IPS-18c (cell line): ENCODE measurements around the gene MAOA.
"Not testable (repeated sequence)": the region's sequence is repeated elsewhere in the genome, so short reads cannot be mapped to it uniquely, and the experiment has no call there.

Source experiments
- H3K4me3 ChIP-seq: 2 replicates; pipeline ENCODE4 v1.7.0; 2013; ENCODE audit warnings: low read depth, mild to moderate bottlenecking, low read length, moderate library complexity; ENCODE audit not compliant: insufficient read depth
- H3K9me3 ChIP-seq: one replicate; pipeline ENCODE4 v1.6.1; 2013; ENCODE audit warnings: mild to moderate bottlenecking, low read length, moderate library complexity; ENCODE audit not compliant: control insufficient read depth, insufficient read depth

Gene MAOA

DNA sequence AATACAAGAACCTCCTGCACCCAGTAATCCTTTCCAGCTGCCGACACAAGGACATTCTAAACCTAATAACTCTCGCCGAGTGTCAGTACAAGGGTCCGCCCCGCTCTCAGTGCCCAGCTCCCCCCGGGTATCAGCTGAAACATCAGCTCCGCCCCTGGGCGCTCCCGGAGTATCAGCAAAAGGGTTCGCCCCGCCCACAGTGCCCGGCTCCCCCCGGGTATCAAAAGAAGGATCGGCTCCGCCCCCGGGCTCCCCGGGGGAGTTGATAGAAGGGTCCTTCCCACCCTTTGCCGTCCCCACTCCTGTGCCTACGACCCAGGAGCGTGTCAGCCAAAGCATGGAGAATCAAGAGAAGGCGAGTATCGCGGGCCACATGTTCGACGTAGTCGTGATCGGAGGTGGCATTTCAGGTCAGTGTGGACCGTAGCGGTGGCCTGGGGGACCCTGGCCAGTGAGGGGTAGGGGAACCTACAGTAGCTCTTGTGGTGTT is at the start of gene MAOA:
Gene MAOA (plus strand): TSS at position 295 of the 490 bp plus-strand sequence. CDS start 43 bp downstream, at position 338.
- Histone ChIP-seq H3K4me3 (peak within 1 kb of the TSS; percentile 64), H3K9me3 (no peaks in the 10 kb centered on the region)

DNA sequence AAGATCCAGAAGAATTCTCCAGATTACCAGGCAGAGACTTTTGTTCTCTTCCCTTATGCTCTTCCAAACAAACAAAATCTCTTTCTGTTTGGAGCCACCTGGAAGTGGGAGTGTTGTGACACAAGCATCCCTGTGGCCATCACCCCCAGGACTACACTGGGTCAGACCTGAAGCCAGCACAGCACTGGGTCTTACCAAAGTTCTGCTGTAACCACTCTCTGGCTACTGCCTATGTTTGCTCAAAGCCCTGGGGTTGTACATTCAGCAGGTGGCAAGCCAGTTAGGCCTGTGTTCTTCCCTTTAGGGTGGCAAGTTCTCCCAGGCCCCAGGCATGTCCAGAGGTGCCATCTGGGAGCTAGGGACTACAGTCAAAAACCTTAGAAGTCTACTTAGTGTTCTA is 43.7 kb upstream of the MAOA start:
- no peak overlapping the region for H3K4me3 ChIP-seq
- H3K9me3 ChIP-seq: peaks cover 7% of the 10 kb centered on the region

- Histone ChIP-seq H3K4me3 (no peak overlapping the region), H3K9me3 (peaks cover 5% of the 10 kb centered on the region)
Measured at GRCh38 chrX:43615660-43616059, 40.4 kb upstream of the MAOA start.

DNA sequence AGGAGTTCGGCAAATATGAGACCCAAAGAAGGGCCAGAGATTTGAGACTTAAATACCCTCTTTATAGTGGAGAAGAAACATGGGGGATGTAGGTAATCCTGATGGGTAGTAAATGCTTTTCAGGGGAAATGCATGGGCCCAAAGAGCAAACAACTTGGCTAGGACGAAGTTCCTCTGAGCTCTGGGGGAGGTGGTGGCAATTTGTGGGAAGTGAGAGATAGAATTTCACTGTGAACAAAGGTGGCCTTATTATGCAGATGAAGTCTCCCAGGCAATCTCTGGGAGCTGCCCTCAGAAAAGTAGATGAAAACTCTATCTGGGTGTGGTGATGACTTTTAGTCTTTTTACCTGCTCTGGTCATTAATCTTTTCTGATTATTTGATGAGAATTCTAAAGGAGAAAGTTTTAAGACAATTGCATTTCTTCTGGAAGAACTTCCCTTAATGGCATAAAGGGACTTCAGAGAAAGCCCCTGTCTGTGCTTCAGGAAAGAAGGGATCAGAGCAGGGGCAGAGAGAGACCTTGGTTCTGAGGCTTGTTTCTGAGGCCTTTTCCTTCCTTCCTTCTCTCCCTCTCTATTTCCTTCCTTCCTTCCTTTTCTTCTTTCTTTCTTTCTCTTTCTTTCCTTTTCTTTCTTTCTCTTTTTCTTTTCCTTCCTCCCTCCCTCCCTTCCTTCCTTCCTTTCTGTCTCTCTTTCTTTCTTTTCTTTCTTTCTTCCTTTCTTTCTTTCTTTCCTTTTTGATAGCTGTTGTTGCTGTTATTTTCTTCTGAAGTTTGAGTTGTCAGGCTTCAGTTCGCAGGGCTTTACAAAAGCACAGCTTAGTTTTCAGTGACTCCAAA is 37.5 kb upstream of the MAOA start:
- Histone ChIP-seq H3K9me3 (no peaks in the 10 kb centered on the region), H3K4me3 (peak overlapping the region; percentile 5; the same call in 1 of the 2 replicates)

DNA sequence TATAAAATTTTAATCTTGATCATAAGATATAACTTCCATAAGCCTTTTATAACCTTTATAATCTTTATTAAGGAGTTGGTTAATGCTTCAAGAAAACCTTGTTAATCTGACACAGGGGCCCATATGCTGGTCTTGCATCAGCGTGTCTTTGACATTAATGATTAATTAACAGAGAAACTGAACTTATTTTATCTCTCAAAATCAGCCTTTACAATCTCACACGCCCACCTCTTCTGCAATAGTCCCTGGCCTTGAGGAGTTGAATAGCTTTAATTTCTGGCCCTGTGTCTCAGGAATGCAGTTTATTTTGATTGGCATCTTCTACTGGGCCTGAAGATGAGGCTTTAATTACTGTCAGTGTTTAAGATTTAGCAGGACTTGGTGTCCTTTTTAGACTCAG is 36.2 kb upstream of the MAOA start:
- not testable (repeated sequence) for H3K9me3 ChIP-seq, H3K4me3 ChIP-seq

DNA sequence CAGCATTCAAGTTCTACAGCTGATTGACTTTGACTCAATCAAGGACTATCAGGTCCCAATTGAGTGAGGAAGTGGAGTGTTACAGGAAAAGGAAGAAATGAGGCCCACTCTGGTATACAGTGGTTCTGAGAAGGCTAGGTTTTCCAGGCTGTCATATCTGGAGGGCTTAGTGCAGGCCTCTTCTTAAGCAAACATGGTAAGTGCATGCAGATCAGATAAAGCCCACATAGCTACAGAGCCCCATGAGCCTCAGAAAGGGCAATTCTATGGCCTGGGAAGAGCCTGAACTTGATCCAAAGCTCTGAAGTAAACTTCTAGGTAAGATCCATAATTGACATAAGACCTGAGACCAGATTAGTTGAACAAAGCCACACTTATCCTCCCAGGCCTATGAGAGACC is 29.0 kb upstream of the MAOA start:
- Histone ChIP-seq H3K9me3 (no peaks in the 10 kb centered on the region), H3K4me3 (no peak overlapping the region)

DNA sequence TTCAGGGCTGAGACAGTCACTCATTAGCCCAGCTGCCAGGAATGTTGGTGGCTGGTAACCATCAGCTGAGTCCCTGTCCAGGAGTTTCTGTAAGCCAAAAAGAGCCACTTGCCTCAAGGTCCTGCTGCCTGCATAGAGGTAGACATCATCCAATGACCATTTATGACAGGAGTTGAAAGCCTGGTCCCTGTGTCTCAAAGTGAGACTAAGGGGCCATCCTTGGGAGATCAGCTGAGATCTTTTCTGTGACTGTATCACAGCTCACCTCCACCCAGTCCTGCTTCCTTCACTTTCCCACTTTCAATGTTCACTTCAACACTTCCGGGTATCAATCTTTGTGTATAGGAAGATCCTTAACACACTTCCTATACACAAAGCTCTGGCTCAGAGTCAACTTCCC is 28.4 kb upstream of the MAOA start:
- H3K4me3 ChIP-seq: no peak overlapping the region

GRCh38 chrX:43629229-43629628 is 26.9 kb upstream of the MAOA start:
- no peaks in the 10 kb centered on the region for H3K9me3 ChIP-seq
- no peak overlapping the region for H3K4me3 ChIP-seq

More for the DNA sequence above, 28.4 kb upstream of the MAOA start:
- no peaks in the 10 kb centered on the region for H3K9me3 ChIP-seq

DNA sequence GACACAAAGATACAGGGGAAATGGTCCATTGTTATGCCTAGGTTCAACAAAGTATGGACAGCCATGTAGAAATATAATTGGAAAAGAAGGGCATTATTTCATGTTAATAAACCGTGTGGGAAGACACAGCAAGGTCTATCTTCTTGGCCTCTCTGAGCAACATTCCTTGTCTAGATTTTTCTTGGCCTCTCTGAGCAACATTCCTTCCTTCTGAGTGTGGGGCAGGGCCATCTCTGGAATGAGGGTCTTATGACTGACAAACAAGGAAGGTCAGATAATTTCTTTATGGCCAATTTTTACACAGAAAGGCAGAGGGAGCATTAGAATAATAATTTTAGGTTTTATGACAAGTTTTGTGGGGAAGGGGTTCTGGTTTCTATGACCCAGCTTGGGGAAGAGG is 24.3 kb upstream of the MAOA start:
- no peak overlapping the region for H3K4me3 ChIP-seq
- no peaks in the 10 kb centered on the region for H3K9me3 ChIP-seq

DNA sequence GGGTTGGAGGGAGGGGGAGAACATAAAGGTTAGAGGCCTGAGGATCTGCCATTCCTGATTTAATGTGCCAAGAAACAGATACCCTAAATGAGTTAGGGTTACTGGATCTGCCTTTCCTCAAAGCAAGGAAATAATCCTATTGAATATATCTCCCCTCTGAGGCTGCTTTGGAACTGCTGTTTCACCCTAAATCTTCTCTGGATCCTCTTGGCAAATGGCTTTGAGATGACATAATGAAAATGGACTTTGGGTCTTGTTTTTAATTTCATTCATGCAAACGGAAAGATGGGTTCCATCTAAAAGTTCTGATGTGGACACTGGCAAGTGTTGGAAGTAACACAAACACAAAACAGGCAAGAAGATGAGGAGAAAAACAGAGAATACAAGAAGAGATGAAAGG is 23.0 kb upstream of the MAOA start:
- Histone ChIP-seq H3K9me3 (no peaks in the 10 kb centered on the region), H3K4me3 (no peak overlapping the region)

- no peak overlapping the region for H3K4me3 ChIP-seq
Measured at GRCh38 chrX:43633757-43634156, 22.3 kb upstream of the MAOA start.

GRCh38 chrX:43640482-43640881 is 15.6 kb upstream of the MAOA start:
- Histone ChIP-seq H3K4me3 (no peak overlapping the region), H3K9me3 (no peaks in the 10 kb centered on the region)

More at GRCh38 chrX:43633757-43634156, 22.3 kb upstream of the MAOA start:
- no peaks in the 10 kb centered on the region for H3K9me3 ChIP-seq

DNA sequence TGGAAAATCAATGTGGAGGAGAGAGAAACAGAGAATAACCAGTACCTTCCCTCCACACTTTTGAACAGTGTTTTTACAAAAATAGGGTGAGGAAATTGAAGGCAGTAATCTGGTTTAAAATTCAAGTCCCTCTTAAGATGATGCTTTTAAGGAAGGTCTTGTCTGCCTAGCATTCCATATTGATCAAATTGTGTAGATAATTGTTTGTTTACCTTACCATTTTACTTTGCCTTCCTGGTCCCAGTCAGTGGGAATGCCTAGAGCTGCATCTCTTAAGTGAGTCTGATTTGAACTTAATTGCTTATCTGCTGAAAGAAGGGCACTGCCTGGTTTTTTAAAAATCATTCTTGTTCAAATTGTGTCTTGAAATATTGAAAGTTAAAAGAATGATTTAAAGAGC is 14.4 kb upstream of the MAOA start:
- Histone ChIP-seq H3K9me3 (no peaks in the 10 kb centered on the region), H3K4me3 (no peak overlapping the region)

DNA sequence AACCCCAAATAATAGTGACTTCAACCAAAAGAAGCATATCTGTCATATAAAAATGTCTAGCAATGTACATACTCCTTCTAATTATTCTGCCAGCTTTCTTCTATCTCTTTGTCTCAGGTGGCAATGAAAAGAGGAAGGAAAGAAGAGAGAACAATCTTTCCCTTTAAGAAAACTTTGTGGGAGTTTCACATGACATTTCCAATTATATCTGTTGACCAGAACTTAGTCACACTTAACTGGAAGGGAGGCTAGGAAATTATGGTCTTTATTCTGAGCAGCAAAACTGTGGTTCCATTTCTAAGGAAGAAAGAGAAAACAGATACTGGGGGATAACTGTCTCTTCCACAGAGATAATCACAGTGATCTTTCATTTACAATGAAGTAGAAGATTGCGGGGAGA is 12.9 kb upstream of the MAOA start:
- no peak overlapping the region for H3K4me3 ChIP-seq
- no peaks in the 10 kb centered on the region for H3K9me3 ChIP-seq

DNA sequence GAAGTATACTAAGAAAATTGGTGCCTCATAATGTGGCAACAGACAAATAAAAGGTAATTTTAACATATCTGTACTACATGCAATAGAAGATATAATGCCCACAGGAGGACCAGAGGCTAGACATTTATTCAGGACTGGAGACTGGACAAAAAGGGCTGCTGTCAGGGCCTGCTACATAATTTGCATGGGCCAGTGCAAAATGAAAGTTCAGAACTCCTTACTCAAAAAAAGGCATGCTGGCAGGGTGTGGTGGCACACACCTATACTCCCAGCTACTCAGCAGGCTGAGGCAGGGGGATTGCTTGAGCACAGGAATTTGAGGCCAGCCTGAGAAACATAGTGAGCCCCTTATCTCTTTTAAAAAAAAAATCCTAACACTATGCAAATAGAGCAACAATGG is 12.4 kb upstream of the MAOA start:
- H3K4me3 ChIP-seq: no peak overlapping the region
- H3K9me3 ChIP-seq: no peaks in the 10 kb centered on the region

DNA sequence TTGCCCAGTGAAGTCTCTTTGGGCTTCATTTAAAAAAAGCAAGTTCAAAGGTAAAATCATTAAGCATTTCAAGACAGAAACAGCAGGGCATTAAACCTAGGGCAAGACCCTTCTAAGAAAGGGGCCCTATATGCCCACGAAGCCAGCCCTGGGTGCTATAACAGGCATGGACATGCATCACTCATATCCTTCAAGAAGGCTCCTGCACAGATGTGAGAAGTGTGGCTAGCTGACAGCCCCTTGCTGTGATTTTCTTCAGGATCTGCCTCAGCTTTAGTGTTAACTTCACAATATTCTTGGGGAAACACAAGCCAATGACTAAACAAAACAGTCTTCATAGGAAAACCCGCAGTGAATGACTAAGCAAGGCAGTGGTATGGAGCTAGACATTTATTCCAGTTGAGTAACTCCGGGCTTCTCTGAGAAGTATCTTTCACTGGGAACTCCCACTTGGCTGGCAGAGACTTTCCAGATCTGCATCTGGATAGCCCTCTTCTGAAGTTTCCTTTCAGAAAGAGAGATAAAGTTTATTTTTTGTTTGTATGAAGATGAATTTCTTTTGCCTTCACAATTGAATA is 11.9 kb upstream of the MAOA start:
- no peaks in the 10 kb centered on the region for H3K9me3 ChIP-seq
- no peak overlapping the region for H3K4me3 ChIP-seq

- Histone ChIP-seq H3K4me3 (no peak overlapping the region), H3K9me3 (no peaks in the 10 kb centered on the region)
Measured at GRCh38 chrX:43646800-43647199, 9.3 kb upstream of the MAOA start.

DNA sequence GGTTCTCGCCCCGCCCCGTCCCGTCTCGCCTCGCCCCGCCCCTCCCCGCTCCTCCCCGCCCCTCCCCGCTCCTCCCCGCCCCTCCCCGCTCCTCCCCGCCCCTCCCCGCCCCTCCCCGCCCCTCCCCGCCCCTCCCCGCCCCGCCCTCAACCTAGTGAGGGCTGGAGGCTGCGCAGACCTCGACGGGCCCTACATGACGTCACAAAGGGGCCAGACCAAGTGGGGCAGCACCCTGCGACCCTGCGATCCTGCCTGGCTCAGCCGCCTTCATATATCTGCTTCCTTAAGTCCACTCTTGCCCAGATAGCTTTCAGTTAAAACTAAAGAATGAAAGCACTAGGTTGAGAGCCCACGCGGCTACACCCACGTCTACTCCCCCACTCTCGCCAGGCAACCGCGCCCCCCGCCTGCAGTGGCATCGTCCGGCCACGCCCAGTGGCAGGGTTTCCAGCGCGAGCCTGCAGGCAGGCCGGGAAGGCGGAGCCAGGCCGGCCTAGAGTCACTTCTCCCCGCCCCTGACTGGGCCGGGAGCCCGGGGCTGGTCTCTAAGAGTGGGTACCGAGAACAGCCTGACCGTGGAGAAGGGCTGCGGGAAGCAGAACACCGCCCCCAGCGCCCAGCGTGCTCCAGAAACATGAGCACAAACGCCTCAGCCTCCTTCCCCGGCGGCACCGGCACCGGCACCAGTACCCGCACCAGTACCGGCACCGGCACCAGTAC is 1.5 kb upstream of the MAOA start:
- no peaks in the 10 kb centered on the region for H3K9me3 ChIP-seq
- H3K4me3 ChIP-seq: peak overlapping the region; percentile 64
